ENCODE measurements around the gene DPYSL5. TPM values are rescaled to one million over a fixed set of nuclear protein-coding genes. Genes with fewer than 3 reads are reported as not detected.

The DPYSL5 gene
- total RNA-seq, 1 donor from 2014 or later = 0.11 TPM

DNA sequence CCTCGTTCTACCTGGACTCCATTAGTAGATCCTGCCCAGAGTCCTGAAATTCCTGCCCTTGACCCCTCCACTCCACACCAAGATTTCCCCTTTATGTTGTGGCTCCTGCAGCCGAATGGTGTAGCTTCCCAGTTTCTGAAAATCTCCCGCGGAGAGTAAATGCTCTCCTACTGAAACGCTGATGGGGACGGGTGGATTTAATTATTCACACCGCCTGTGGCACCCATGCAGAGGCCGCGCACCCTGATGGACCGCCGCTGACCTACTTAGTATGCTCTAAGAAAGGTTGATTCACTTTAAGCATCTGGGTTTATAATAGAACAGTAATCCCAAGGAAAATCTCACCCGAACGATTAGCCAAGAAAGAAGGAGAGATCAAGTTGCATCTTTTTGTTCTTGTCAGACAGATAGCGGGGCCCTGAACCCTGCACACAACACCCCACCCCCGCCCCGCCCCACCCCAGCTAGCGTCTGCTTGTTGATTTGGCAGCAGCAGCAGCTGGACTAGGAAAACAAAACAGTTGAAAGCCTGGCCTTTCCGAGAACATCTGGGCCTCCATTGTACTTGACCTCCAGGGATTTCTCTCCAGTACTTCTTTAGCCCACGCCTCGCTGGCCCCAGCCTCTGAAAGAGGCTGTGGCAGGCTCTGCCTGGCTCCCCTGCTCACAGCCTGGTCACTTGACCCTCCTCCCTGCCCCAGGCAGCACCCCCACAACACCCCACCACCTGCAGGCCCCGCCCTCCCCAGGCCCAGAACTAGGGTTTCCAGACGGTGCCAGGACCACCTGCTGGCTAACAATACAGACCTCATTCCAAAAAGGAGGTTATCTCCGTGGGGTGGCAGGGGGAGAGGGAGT lies 53.6 kb downstream of the DPYSL5 start:
- Mint-ChIP-seq H3K9me3 (ENCODE audit: unreplicated experiment) (peaks cover 11% of the 10 kb centered on the region), H3K36me3 (ENCODE audit: unreplicated experiment) (no peaks in the 10 kb centered on the region), H3K4me1 (ENCODE audit: unreplicated experiment) (peaks cover 7% of the 10 kb centered on the region), H3K4me3 (ENCODE audit: unreplicated experiment) (no peak overlapping the region), H3K27me3 (ENCODE audit: unreplicated experiment) (peaks cover 33% of the 10 kb centered on the region), H3K27ac (ENCODE audit: unreplicated experiment) (no peak overlapping the region)
- TF ChIP-seq, protein P1, sequence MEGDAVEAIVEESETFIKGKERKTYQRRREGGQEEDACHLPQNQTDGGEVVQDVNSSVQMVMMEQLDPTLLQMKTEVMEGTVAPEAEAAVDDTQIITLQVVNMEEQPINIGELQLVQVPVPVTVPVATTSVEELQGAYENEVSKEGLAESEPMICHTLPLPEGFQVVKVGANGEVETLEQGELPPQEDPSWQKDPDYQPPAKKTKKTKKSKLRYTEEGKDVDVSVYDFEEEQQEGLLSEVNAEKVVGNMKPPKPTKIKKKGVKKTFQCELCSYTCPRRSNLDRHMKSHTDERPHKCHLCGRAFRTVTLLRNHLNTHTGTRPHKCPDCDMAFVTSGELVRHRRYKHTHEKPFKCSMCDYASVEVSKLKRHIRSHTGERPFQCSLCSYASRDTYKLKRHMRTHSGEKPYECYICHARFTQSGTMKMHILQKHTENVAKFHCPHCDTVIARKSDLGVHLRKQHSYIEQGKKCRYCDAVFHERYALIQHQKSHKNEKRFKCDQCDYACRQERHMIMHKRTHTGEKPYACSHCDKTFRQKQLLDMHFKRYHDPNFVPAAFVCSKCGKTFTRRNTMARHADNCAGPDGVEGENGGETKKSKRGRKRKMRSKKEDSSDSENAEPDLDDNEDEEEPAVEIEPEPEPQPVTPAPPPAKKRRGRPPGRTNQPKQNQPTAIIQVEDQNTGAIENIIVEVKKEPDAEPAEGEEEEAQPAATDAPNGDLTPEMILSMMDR (IDR thresholded peaks at IDR 0.05) = no peak
- peak; percentile 71 for DNase-seq (ENCODE audit: extremely low spot score, unreplicated experiment)

DNA sequence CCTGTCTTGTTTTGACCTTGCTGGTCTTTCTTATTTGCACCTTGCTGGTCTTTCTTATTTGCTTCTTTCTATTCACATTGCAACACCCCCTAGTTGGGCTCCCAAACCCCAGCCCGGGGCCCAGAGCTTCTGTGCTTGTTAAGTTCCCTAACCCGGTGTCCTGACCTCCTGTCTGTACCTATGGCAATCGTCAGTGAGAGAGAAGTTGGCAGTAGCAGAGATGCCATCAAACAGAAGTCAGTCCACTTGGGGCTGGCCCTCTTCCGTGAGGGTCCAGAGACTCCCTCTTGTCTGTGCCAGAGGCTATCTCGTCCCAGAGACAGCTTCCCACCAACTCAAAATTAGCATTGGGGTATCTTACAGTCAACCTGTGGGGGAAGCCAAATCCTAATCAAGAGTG lies 55.7 kb downstream of the DPYSL5 start:
- TF ChIP-seq, protein P1 (IDR thresholded peaks at IDR 0.05) = no peak
- H3K4me1 Mint-ChIP-seq (ENCODE audit: unreplicated experiment) = peaks cover 7% of the 10 kb centered on the region
- H3K27me3 Mint-ChIP-seq (ENCODE audit: unreplicated experiment) = peaks cover 30% of the 10 kb centered on the region
- H3K9me3 Mint-ChIP-seq (ENCODE audit: unreplicated experiment) = no peaks in the 10 kb centered on the region
- no peak overlapping the region for H3K4me3 Mint-ChIP-seq (ENCODE audit: unreplicated experiment)
- DNase-seq (ENCODE audit: extremely low spot score, unreplicated experiment) = peak; percentile 62
- no peak overlapping the region for H3K27ac Mint-ChIP-seq (ENCODE audit: unreplicated experiment)
- H3K36me3 Mint-ChIP-seq (ENCODE audit: unreplicated experiment) = no peaks in the 10 kb centered on the region

DNA sequence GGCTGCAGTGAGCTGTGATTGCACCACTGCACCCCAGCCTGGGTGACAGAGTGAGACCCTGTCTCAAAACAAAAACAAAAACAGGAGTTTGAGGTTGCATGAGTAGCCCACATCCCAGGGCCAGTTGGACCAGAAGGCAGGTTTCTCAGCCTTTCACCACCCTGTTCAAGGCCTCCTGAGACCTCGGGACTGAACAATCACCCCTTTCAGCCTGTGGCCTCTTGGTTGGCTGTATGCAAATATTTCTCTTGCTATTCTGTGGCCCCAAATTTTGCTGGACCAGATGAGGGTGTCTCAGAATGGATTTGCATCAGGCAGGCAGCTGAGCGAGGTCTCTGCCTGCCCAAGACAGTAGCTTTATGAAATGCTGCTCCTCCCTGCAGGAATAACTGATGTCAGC lies 56.9 kb downstream of the DPYSL5 start:
- Mint-ChIP-seq H3K27ac (ENCODE audit: unreplicated experiment) (no peak overlapping the region), H3K4me3 (ENCODE audit: unreplicated experiment) (no peak overlapping the region), H3K36me3 (ENCODE audit: unreplicated experiment) (no peaks in the 10 kb centered on the region), H3K27me3 (ENCODE audit: unreplicated experiment) (peaks cover 39% of the 10 kb centered on the region), H3K4me1 (ENCODE audit: unreplicated experiment) (peaks cover 7% of the 10 kb centered on the region), H3K9me3 (ENCODE audit: unreplicated experiment) (peaks cover under 1% of the 10 kb centered on the region)
- TF ChIP-seq, protein P1 (IDR thresholded peaks at IDR 0.05) = no peak
- DNase-seq (ENCODE audit: extremely low spot score, unreplicated experiment) = peak; percentile 36

DNA sequence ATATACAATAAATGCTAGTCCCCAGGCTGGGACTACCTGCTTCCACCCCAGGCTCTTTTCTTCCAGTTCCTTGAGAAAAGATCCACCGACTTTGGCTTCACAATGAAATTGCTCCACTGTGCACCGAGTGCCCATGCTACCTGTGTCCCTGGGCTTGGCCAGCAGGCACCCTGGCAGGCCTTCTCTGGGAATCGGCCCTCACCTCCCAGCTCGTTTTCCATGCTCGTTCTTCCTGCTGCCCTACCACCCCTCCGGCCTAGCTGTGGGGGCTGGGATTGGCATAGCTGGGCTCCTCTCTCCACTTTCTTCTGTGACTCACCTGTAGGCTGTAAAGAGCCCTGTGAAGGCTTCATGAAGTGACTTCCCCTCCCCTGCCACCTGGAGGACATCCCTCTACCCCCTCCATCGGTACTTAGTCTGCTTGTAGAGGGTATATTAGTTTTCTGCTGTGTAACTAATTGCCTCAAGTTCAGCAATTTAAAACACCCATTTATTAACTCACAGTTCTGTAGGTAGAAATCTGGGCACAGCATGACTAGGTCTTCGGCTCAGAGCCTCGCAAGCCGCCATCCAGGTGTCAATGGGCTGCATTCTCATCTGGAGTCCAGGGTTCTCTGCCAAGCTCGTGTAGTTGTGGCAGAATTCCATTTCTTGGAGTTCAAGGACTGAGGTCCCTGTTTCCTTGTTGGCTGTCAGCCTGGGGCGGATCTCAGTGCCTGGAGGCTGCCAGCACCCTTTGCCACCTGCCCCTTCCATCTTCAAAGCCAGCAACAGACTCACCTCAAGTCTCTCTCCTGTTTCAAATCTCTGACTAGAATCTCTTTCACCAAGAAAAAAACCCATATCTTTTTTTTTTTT lies 57.6 kb downstream of the DPYSL5 start:
- peak; percentile 72 for DNase-seq (ENCODE audit: extremely low spot score, unreplicated experiment)
- no peak overlapping the region for H3K27ac Mint-ChIP-seq (ENCODE audit: unreplicated experiment)
- peaks cover 7% of the 10 kb centered on the region for H3K4me1 Mint-ChIP-seq (ENCODE audit: unreplicated experiment)
- H3K4me3 Mint-ChIP-seq (ENCODE audit: unreplicated experiment) = no peak overlapping the region
- H3K36me3 Mint-ChIP-seq (ENCODE audit: unreplicated experiment) = no peaks in the 10 kb centered on the region
- H3K27me3 Mint-ChIP-seq (ENCODE audit: unreplicated experiment) = peaks cover 46% of the 10 kb centered on the region
- H3K9me3 Mint-ChIP-seq (ENCODE audit: unreplicated experiment) = peaks cover 8% of the 10 kb centered on the region
- TF ChIP-seq, protein P1 (IDR thresholded peaks at IDR 0.05) = no peak

DNA sequence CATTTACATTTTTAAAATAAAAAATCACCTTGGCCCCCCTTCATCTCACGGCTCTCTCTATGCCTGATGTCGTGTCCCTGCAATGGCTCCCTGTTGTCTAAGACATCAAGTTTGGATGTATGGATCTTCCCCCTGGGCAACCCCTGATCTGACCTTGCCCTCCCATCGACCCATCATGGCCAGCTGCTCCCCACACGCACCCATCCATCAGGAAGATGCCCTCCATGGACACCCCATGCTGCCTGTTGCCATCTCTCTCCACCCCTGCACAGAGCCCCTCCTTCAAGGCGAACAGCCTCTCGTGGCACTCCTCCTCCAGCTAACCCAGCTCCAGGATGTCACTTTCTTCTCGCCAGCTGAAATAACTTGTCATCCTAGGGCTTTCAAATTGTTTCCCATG lies 59.5 kb downstream of the DPYSL5 start:
- H3K4me3 Mint-ChIP-seq (ENCODE audit: unreplicated experiment) = no peak overlapping the region
- TF ChIP-seq, protein P1 (IDR thresholded peaks at IDR 0.05) = no peak
- DNase-seq (ENCODE audit: extremely low spot score, unreplicated experiment) = peak; percentile 79

More for the DNA sequence above, 59.5 kb downstream of the DPYSL5 start:
- Mint-ChIP-seq H3K4me1 (ENCODE audit: unreplicated experiment) (no peaks in the 10 kb centered on the region), H3K9me3 (ENCODE audit: unreplicated experiment) (peaks cover 11% of the 10 kb centered on the region), H3K27me3 (ENCODE audit: unreplicated experiment) (peaks cover 53% of the 10 kb centered on the region), H3K36me3 (ENCODE audit: unreplicated experiment) (no peaks in the 10 kb centered on the region), H3K27ac (ENCODE audit: unreplicated experiment) (no peak overlapping the region)
